Kidney capillary endothelial cell (primary cell): Measurements from ENCODE around the gene CFAP54.

Experiments used
- DNase-seq: peaks from one replicate; pipeline ENCODE4 v3.0.0-alpha.2; 2018; ENCODE audit warnings: low spot score

Gene CFAP54

DNA sequence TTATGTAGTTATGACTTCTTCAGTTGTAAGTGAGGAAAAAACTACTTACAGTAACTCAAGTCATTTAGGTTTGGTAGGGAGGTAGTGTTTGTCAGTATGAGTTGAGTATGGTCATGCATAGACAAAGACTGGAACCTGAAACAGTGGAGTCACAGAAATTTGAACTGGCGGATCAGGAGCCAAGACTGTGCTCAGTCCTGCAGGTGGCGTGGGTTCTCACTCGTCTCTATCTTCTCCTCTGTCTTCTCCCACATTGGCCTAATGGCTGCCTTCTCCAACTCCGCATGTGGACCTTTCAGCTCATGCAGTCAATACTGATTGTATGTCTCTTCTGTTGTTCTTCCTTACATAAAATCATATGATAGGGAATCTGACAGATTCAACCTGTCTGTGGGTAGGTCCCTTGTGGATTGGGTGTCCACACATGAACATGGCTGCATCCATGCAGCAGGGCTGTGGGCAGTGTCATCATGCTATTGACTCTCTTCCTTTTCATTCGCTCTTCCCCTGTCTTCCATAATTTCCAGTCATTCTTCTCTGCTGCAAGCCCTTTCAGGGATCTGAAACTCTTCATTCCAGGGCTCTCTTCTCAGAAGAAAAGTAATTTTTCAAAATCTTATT lies 338.9 kb downstream of the CFAP54 start:
- DNase-seq: no peak

DNA sequence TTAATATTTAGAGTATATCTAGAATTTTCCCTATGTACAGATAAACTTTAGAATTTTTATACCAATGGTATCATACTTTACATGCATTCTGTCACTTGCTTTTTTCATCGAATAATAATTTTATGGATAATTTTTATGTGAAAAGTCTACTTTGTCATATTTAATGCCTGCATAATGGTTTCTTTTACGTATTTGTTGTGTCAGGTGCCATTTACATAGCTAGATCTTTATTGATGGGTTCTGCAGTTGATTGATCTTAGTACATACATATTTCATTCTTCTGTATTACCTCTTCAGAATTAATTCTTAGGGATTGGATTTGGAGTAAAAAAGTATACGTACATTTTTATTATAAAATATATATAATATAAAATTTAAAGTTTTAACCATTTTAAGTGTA lies 340.0 kb downstream of the CFAP54 start:
- DNase-seq: no peak

GRCh38 chr12:96831346-96831745 lies 342.0 kb downstream of the CFAP54 start:
- no peak for DNase-seq

DNA sequence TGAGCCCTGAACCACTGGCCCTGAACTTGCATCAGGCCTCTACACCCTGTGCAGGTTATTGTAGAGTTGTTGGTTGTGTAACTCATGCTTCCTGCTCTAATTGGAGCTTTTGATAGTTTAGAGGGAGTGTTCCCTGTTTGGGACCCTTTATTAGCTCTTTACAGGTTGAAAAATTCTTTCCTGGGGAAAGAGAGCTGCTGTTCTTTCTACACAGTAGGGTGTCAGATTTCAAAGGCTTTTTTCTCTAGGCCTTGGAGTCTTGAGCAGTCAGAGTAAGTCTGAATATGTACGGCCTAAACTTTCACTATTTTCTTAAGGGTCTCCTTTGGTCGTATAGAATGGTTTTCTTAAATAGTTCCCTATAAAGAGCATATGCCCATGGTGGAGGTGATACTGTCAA lies 356.9 kb downstream of the CFAP54 start:
- no peak for DNase-seq

GRCh38 chr12:96850676-96851075 lies 361.3 kb downstream of the CFAP54 start:
- DNase-seq: no peak

GRCh38 chr12:96858162-96858561 lies 368.8 kb downstream of the CFAP54 start:
- DNase-seq: no peak

DNA sequence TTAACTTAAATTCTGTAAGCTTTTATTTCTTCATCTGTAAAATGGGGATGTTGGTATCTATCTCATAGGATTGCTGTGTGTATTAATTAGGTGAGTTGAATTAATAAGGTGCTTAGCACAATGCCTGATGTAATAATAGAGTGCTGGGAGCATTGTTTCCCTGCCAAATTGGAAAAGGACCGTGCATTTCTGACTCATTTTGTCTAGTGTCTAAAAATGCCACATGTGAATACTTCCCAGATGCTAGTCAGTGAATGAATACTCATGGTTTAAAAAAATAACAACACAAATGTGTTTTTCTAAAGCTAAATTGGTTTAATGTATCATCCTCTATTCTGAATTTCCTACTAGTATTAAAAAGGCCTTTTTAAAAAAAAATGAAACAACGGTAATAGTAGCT lies 372.3 kb downstream of the CFAP54 start:
- peak; percentile 7 for DNase-seq

- no peak for DNase-seq
These were observed 372.9 kb downstream of the CFAP54 start for GRCh38 chr12:96862326-96862725.

DNA sequence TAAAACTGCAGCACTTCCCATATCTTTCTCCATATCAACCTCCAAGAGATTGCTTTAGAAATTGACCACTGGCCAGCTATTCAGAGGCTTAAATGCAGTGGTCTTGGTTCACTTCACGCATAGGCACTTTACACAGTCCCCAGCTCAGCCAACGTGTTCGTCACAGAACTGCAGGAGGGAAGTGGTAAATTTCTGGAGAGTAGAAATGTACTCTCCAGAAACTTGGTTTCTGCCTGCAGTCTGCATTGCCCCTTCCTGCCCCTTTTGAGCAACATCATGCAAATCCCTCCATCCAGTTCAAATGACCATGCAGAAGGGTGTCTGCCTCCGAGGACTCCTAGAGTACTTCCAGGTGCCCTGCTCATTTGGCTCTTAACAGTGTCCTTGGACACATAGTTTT lies 375.0 kb downstream of the CFAP54 start:
- DNase-seq: no peak

GRCh38 chr12:96866801-96867590 lies 377.6 kb downstream of the CFAP54 start:
- no peak for DNase-seq

DNA sequence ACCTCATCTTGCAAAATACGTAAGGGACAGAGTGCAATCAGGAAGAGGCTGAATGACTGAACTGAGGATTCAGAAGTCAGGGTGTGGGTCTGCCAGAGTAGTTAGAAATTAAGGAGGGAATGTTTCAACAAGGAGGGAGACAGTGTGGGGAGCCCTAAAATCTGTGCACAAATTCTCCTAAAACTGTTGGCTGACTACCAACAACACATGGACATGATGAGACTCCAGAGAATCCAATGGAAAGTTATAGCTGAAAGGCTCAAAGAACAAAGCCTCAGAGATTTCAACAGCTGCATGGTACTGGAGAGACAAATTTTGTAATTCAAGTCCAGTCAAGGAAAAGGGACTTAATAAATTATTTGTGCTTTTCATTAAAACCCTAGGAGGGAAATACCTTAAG lies 381.6 kb downstream of the CFAP54 start:
- no peak for DNase-seq

GRCh38 chr12:96872961-96873360 lies 383.6 kb downstream of the CFAP54 start:
- DNase-seq: no peak

GRCh38 chr12:96874211-96874610 lies 384.8 kb downstream of the CFAP54 start:
- DNase-seq: no peak

- DNase-seq: no peak
These were observed 387.6 kb downstream of the CFAP54 start for GRCh38 chr12:96876966-96877365.

DNA sequence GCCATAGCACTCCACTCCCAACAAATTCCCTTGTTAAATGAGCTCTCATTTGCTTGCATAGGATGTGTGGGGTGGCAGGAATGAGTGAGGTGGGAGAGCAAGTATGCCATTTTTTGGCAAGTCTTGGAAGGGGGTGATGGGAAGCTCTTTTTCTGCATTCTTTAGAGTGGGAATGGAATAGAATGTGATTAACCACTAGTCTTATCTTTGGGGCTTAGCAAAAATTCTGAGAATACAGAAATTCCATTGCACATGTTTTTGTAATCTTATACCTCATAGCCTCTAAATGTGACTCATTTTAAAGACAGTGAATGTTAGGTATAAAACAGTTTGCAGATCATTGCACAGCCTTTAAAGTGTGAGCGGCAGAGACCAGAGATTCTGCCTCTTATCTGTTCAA lies 389.3 kb downstream of the CFAP54 start:
- DNase-seq: no peak

DNA sequence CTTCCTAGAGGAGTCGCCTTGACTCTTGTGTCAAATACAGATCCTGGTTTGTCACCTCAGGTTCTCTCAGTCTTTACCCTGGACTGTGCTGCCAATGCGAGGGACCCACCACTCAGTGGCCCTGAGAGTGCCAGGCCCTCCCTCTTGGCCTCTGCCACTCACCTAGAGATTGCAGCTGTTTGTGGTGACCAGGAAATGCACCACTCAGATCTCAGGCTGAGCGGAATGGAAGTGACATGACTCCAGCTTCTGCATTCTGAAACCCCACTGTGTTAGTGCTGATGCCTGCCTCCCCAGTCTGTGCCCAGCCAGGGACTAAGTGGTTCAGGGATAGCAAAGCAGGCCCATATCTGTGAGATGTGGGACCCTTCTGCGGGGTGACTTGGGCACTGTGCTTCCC lies 389.9 kb downstream of the CFAP54 start:
- no peak for DNase-seq

DNA sequence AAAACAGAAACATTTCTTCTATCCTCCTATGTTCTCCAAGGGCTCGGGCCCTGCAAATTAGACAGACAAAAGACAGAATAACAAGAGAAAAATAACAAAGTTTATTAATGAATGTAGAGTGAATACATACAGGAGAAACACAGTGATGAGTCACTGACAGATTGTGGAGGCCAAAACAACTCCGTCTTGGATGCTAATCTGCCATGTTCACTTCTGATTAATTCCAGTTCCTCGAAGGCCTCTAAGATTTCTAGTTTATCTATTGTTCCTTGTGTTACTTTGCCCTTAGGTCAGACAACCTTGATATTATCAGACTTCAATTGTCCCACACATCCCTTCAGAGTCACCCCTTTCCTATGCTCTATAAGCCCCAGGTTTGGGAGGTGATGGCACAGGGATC lies 390.8 kb downstream of the CFAP54 start:
- DNase-seq: no peak

GRCh38 chr12:96881608-96882007 lies 392.2 kb downstream of the CFAP54 start:
- DNase-seq: no peak

DNA sequence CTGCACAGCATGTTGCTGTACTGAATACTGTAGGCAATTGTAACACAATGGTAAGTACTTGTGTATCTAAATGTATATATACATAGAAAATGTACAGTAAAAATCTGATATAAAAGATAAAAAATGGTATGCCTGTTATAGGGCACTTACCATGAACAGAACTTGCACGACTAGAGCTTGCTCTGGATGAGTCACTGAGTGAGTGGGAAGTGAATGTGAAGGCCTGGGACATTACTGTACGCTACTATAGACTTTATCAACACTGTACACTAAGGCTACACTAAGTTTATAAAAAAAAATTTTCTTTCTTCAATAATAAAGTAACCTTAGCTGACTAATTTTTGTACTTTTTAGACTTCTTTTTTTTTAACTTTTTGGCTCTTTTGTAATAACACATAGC lies 393.5 kb downstream of the CFAP54 start:
- peak; percentile 20 for DNase-seq

DNA sequence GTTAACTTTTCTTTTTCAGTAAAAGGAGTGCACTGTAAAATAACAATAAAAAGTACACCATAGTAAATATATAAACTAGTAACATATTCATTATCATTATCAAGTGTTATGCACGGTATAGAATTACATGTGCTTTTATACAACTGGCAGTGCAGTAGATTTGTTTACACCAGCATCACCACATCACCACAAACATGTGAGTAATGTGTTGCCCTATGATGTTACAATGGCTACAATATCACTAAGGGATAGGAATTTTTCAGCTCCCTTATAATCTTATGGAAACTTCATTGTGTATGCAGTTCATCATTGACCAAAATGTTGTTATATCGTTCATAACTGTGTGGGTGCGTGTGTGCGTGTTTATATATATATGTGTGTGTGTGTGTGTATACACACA lies 394.2 kb downstream of the CFAP54 start:
- DNase-seq: no peak

DNA sequence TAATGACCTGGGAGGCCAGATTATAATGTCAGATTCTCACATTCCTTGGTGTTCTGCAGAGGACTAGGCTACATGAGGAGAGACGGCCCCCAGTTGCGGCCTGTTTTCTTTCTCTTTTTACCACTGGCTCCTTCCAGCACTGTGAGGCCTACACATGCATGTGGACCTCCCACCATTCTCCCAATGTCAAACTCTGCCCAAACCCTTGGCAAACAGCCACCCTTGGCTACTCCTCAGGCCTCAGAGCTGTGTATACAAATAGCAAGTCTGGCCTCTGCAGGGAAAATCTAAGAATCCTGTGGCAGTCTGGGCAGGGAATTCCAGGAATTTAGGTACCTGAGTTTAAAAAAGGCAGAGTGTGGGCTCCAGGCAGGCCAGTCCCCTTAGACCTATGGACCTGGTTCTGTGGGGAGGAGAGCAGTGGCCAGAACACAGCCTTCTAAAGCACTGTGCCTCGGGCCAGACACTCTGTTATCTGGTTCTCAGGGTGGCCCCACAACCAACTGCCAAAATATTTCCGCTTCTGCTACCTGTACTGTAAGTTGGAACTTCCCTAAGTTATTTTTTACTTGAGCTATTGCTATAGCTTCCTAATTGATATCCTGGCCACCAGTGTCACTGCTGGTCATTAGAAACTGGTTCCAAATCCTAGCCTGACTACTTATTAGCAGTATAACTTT lies 397.8 kb downstream of the CFAP54 start:
- DNase-seq: no peak

GRCh38 chr12:96889273-96889933 lies 400.0 kb downstream of the CFAP54 start:
- DNase-seq: peak; percentile 86

DNA sequence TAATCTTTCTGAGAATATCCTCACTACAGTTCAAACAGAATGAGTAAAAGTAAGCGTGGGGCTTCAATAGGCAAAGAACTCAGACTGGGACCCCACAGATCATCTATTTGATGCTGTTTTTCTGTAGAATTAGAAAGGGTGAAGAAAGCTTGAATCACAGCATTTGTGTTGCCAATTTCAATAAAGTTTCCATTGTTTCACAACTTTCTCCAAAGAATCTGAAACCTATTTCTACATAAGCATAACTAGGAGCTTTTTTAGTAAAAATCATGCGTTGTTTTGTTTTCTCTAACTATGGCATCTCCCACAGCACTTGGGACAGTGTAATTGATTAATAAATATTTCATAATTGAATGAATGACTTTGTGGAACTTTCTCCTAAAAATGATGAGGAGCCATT lies 401.0 kb downstream of the CFAP54 start:
- no peak for DNase-seq
